IPS DF 4.7 (cell line): ENCODE data around the gene ZG16B.

Source experiments
- DNase-seq: peaks from one replicate; pipeline ENCODE4 v3.0.0-alpha.2; 2013; ENCODE audit warnings: low spot score; ENCODE audit errors: extremely low read depth

ZG16B gene

GRCh38 chr16:2829501-2830354, at the start of gene ZG16B:
ZG16B (plus strand) TSS chr16:2830303; CDS start chr16:2830442, 139 bp downstream.
- DNase-seq: no peak

DNA sequence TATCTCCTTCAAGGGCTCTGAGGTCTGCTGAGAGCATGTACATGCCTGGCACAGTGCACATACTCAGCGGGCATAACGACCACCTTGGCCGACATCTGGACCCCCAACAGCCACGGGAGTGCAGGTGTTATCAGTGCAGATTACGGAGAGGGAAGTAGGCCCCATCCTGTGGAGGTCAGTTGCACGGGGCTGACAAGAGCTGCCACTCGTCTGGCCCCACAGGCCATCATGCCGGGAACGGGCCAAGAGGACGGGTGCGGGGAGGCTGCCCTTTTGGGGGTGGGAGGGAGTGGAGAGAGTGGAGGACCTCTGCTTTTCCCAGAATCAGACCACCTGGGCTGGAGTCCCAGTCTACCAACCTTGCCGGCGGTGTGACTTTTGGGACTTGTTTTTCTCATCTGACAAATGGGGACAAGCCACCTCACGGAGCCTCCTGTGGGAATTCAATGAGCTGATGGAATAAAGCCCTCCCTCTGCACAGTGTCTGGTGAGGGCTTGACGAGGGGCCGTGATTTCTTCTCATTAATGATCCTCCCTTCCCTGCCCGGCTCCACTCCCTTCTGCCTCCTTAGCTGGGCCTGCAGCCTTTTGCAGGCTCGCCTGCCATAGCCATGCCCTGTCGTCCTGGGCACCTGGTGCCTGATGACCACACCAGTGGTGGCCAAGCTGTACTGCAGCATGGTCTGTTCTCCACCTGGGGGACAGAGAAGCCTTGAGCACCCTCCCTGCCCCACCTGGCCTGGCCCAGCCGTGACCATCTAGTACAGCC, 47.3 kb upstream of the ZG16B start:
- DNase-seq: no peak

DNA sequence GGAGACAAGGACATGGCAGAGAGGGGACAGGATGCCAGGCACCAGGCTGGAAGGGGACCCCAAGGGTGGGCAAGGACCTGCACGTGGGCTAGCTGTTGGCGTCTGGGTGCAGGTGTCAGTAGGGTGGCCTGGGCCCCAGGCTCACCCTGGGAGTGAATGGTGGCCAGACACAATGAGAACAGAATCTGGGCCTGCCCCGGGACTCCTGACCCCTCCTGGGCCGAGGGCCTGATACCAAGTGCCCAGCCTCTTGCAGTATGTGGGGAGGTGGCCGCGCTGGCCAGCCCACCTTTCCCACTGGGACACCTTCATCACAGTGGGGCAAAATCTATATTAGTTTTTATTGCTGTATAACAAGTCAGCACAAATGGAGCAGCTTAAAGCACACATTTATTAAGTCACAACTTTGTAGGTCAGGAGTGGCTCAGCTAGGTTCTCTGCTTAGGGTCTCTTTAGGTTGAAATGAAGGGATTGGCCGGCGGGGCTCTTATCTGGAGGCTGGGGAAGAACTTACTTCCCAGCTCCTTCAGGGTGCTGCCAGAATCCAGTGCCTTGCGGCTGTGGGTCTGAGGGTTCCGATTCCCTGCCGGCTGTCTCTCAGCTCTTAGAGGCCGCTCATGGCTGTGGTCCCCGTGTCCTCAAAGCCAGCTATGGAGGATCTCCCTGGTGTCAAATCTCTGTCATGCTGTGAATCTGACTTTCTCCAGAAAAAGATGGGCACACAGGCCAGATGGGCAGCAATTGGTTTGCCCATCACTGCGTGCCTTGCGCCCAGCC, 46.3 kb upstream of the ZG16B start:
- no peak for DNase-seq

GRCh38 chr16:2784358-2785100, 45.6 kb upstream of the ZG16B start:
- DNase-seq: no peak

DNA sequence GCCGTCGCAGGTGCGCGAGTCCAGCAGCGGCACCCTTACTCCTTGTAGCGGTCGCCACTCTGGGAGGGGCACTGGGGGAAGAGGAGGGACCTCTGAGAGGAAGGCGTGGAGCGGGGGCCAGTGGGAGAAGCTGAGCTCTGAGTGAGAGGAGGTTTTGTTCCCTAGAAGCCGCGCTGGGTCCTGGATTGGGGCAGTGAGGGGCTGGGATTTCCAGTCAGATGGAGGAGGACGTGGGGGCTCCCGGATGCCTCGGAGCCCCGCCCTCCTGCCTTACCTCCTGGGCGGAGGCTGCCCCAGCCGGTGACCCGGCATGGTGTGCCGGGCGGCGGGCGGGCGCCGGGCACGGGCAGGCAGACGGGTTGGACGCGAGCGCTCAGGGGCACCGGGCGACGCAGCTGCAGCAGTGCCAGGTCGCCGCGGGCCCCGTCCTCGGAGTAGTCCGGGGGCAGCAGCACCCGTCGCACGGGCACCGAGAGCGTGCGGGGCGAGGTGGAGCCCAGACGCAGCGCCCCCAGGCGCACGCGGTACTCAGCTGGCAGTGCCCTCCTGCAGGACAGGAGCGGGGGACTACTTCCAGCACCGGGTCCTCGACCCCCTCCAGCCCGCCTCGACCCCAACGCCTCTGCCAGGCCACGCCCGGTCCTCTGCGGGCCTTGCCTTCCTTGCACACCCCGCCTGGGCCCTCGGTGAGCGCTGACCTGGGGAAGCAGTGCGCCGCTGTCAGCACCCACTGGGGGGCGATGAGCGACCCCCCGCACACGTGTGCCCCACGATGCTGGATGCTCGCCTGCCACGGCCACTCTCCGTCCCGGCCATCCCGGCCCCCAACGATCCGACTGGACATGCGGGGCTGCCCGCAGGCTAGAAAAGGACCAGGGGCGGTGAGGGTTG, 44.8 kb upstream of the ZG16B start:
- DNase-seq: no peak

DNA sequence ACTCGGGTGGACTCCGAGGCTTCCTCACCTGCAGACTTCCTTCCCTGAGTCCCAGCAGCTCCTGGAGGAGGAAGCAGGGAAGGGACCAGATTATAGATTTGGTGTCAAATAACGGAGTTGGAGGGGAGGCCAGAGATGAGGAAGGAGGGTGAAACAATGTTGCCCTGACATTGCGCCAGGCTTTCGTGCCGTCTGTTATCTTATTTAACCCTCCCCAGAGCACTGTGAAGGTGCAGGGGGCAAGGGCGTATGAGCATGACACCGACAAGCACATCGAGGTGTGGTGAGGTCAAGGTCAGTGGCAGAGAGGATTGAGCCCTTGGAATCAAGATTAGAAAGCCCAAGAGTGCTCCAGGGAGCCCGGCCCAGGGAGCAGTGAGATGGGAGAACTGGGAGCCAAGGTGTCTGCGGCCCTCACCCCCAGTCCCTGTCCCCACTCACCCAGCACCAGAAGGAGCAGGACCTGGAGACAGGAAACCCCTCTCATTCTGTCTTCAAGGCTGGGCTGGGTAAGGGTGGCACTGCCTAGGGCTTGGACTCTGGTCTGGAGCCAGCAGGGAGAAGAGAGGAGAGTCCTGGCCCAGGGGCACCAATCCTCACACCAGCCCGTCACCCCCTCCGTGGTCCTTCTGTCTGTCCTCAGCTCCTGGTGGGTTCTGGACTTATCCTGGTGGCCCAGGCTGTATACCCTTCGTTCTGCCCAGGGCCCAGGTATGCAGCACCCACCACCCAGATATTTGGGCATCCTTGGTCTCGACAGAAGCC, 43.9 kb upstream of the ZG16B start:
- no peak for DNase-seq

- no peak for DNase-seq
These were observed 43.3 kb upstream of the ZG16B start for GRCh38 chr16:2786826-2787151.

- DNase-seq: no peak
These were observed 42.7 kb upstream of the ZG16B start, which contains the start of gene PRSS33 for GRCh38 chr16:2787406-2787805. PRSS33 (minus strand) TSS chr16:2787560; CDS start chr16:2786547, 1,013 bp downstream.

DNA sequence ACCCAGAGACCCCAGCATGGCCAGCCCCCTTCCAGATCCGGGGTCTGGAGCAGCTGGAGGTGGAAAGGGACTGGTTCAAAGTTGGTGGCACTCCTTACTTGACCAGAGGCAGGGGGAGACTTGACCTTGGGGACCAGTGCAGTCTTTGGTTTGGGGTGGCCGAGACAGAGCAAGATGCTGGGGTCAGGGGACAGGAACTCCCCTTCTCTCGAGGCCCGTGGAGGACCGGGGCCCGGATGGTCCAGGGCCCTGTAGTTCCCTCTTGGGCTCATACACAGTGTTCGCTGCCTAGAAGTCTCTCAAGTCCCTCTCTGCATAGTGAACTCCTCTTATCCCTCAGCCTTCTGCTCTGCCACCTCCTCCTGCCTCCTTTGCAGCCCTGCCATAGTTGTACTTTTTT, 42.1 kb upstream of the ZG16B start:
- no peak for DNase-seq

GRCh38 chr16:2790631-2791030, 39.5 kb upstream of the ZG16B start:
- no peak for DNase-seq

DNA sequence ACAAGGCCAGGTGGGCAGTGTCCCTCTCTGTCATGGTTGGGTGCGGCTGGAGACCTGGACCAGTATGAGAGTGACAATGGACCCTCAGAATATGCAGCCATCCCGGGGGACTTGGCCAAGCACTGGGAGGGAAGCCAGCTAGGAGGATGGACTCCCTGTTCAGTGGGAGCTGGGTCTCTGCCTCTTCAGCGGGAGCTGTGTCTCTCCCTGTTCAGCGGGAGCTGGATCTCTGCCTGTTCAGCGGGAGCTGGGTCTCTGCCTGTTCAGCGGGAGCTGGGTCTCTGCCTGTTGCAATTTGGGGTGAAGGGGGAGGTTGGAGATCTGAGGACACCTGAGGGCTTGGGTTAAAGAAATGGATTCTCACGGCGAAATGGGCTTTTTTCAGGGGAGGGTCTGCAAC, 38.9 kb upstream of the ZG16B start:
- DNase-seq: no peak

DNA sequence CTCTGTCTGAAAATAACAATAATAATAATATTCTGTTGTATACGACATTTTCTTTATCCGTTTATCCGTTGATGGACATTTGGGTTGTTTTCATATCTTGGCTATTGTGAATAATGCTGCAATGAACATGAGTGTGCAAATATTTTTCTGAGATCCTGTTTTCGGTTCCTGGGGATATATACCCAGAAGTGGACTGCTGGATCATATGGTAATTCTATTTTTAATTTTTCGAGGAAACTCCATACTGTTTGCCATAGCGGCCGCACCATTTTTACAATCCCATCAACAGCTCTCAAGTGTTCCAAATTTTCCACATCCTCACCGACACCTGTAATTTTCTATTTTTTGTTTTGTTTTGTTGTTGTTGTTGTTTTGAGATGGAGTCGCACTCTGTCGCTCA, 37.2 kb upstream of the ZG16B start:
- DNase-seq: no peak

DNA sequence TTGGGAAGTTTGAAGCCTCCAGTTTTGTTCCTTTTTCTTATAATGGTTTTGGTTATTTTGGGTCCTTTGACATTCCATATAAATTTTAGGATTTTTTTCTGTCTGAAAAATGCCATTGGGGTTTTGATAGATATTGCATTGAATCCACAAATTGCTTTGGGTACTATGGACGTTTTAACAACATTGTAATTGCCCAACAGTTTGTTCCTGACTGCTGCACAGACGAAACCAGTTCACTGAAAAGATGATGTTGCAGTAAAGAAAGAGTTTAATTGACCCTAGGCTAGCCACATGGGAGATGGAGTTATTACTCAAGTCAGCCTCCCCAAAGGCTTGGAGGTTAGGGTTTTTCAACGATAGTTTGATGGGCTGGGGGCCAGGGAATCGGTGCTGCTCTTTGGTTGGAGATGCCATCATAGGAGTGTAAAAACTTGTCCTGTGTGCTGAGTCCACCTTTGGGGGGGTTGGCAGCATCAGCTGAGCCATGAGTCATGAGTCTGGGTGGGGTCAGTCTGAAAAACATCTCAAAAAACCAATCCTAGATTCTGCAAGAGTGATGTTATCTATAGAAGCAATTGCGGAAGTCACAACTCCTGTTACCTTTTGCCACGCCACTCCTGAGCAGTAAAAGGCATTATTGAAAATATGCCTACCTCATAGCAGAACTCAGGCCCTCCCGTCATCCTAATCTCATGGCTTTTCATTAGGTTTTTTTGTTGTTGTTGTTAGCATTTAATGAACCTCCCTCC, 34.5 kb upstream of the ZG16B start:
- no peak for DNase-seq

DNA sequence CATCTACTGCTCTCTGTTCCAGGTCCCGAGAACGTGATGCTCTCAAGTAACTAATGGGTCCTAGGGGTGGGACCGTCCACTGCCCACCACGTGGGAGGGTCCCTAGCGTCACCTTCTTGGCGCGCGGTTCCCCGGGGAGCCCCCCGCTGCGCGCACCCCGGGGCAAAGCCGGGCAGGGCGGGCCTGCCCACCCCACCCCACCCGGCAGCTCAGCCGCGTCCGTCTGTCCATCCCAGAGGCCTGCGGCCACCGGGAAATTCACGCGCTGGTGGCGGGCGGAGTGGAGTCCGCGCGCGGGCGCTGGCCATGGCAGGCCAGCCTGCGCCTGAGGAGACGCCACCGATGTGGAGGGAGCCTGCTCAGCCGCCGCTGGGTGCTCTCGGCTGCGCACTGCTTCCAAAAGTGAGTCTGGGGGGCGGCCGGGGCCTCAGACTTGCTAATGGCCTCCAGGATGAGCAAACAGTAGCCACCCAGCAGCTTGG, 31.3 kb upstream of the ZG16B start:
- no peak for DNase-seq

DNA sequence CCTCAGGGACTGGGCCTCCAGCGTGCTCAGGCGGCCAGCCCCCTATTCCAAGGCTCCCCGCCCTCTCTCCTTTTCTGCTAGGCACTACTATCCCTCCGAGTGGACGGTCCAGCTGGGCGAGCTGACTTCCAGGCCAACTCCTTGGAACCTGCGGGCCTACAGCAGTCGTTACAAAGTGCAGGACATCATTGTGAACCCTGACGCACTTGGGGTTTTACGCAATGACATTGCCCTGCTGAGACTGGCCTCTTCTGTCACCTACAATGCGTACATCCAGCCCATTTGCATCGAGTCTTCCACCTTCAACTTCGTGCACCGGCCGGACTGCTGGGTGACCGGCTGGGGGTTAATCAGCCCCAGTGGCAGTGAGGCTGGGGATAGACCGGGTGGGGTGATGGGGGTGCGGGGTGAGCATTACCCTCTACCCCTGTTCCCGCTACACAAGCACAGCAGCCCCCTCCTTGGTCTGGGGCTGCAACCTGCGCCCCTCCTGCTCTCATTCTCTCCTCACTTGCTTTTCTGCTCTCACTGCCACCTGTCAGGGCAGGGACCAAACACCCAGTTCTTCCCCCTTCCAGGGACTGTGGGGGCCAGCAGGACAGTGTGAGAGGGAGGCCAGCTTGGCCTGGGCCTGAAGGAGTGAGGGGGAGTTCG, 30.8 kb upstream of the ZG16B start:
- DNase-seq: no peak

GRCh38 chr16:2799859-2800226, 30.3 kb upstream of the ZG16B start:
- no peak for DNase-seq

DNA sequence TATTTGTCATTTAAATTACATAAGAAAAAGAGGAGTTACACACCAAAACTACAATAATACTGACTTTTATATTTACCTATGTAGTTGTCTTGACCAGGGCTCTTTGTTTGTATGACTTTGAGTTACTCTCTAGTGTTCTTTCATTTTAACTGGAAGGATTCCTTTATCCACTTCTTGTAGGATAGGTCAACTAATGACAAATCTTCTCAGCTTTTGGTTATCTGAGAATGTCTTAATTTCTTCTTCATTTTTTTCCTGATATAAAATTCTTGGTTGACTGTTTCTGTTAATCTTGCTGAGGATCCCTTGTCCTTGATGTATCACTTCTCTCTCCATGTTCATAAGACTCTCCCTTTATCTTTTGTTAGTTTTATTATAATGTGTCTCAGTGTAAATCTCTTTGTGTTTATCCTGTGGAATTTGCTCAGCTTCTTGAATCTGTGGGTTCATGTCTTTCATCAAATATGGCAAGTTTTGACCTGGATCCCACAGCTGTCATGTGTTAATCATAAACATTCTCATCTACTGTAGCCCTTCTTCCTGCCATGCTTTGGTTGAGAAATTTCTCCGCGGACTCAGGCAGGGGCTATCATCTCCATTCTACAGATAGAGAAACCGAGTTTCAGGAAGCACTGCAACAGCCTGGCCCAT, 26.4 kb upstream of the ZG16B start:
- DNase-seq: no peak

DNA sequence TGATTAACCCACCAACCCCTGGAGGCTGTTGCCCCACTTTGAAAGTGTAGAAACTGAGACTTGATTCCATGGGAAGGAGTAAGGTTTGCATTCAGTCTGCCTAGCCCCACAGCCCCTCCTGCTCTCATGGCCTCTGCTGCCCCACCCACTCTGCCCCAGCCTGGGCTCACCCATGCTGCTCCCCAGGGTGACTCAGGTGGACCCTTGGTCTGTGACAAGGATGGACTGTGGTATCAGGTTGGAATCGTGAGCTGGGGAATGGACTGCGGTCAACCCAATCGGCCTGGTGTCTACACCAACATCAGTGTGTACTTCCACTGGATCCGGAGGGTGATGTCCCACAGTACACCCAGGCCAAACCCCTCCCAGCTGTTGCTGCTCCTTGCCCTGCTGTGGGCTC, 25.4 kb upstream of the ZG16B start:
- no peak for DNase-seq
